Fibroblast of the conjunctiva (primary cell): Measurements from ENCODE around the gene SBSN.
A peak's percentile ranks its signal among the peaks of the same experiment; 100 is the strongest.

Experiments
- DNase-seq: peaks from one replicate; pipeline ENCODE4 v3.0.0-alpha.2; 2010; ENCODE audit warnings: low read depth

SBSN gene

DNA sequence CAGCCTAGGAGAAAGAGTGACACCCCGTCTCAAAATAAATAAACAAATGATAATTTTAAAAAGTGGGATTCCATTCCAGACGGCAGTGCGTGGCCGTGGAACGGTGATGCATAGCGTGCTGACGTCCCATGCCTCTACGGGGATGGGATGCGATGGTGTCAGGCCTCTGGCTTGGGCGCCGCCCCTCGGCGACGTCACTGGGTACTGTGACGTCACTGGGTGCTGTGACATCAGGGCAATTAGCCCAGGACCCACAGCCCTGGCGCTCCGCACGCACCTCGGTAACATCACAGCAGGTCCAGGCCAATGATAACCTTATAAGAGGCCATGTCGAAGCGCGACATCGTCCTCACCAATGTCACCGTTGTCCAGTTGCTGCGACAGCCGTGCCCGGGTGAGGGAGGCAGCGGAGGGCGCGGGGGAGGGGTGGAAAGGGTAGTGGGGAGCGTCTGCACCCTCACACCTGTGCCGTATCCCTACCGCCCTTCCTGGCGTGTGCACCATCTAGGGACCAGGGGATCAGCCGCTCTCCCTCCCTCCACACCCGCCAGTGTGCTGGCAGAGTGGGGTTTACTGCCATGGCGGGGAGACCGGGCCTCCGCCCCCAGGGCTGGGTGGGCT is 5.2 kb upstream of the SBSN start, which contains the start of gene GAPDHS:
Gene GAPDHS (plus strand): TSS at position 256 of the 621 bp plus-strand sequence. CDS start 72 bp downstream, at position 328.
- no peak for DNase-seq

DNA sequence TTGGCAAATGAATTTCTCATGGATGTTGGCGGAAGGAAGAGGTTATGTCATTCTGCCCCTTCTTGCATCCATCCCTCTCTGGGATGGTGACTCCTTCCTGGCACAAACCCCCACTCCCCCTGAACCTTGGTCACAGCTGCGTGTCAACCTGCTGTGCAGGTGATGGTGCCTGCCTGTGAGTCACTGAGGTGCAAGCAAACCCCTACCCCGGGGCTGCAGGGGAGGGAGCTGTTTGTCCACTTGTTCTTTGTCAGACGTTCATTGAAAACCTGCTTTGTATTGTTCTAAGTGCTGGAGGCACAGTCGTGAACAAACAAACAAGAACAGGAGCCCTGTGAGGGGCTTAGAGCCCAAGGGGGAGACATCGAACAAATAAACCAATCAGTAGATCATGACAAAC is 3.2 kb upstream of the SBSN start:
- DNase-seq = no peak

DNA sequence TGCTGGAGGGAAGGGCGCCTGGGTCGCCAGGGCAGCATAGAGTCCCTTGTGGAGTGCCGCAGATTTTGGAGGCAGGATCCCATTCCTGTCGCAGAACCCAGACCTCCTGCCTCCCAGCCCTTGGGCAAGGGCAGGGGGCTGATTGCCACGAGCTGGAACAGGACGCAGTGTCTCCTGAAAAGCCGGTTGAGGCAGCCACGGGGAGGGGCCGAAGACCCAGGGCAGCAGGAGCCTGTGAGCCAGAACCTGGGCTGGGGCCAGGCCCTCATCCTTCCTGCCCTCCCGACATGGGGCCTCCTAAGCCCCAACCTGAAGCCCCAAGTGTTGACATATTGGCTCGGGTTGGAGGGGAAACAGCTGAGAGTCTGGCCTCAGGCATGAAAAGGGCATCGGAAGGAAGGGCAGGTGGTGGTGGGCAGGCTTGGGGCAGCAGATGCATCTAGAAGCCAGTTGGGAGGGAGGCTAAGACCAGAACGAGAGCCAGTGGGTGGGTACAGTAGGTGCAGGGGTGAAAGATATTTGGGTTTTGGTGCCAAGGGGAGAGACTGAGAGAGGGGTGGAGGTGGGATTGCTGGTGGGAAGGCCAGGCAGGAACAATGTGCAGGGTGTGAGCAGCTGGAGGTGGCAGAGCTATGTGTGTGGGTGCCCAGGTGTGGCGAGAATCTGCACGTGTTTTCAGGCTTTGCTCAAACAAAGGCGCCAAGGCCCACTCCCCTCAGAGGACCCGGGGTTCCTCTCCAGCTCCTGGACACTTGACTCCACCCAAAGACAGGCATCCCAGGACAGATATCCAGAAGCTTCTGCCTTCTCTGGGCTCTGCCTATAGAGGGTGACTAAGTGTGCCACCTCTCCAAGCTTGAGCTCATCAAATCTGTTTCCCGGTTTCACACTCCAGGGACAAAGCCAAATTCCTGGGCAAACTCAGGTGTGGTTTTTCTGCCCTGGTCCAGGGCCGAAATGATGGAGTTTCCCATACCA is 1.4 kb upstream of the SBSN start:
- no peak for DNase-seq

DNA sequence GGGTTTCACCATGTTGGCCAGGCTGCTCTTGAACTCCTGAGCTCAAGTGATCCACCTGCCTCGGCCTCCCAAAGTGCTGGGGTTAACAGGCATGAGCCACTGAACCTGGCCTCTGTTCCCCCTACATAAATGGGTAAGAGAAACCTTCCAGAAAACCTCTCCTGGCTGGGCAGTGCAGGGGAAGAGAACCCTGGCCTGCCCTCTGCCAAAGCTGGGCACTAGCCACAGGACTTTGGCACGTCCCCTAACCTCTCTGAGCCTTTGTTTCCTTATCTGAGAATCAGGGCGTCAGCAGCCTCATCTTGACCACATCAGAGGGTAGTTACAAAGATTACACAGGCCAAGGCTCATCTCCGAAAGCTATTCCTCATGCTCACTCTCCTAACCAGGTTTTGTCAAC is 2.2 kb downstream of the SBSN start:
- DNase-seq = no peak

DNA sequence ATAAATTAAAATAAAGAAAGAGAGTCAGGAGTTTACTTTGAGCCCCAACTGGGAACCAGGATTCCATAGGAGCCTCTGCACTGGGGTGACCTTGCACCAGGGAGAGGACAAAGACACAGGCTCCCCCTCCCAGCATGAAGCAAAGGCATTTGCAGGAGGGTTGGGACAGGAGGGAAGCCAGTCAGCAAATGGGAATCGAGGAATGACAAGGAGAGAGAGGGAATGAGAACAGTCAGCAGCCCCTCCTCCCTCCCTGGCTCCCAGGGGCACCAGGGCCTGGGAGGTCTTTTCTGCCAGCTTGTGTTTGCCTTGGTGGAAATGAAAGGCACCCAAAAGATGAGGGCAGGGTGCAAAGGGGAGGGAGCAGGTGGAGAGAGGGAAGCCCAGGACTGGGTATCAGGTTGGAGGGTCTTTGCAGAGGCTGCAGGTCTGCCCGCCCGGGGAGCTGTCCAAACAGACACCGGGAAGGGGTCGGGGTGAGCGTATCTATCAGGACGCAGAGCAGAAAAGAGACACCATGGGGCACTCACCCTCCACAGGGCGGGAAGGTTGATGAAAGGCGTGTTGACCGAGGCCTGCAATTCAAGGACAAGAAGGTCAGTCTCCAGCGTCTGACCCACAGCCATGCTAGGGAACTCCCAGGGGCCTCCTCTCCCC is 3.8 kb downstream of the SBSN start:
- no peak for DNase-seq

DNA sequence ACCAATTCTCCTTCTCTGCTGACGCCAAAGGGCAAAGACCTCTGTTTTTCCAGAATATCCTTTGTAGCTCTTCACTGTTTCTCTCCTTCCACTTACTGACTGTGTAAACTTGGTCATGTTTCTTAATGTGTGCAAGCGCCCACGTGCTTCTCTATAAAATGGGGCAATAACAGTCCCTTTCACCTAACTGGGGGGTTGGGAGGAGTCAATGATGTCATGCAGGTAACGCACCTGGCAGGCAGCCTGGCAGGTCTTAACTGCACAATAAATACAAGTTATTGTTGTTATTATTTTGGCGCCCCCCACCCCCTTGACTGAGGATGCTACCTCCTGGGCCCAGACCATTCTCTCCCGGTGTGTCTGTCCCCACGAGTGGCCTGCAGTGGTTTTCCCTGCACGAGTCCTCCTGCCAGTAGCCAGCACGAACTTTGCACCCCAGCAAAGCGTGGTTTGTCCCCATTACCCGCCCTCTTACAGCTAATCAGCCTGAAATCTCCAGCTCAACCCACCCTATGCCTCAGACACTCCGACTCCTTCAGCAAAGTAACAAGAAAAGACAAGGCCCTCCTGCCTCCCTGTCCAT is 5.3 kb downstream of the SBSN start:
- DNase-seq = no peak

DNA sequence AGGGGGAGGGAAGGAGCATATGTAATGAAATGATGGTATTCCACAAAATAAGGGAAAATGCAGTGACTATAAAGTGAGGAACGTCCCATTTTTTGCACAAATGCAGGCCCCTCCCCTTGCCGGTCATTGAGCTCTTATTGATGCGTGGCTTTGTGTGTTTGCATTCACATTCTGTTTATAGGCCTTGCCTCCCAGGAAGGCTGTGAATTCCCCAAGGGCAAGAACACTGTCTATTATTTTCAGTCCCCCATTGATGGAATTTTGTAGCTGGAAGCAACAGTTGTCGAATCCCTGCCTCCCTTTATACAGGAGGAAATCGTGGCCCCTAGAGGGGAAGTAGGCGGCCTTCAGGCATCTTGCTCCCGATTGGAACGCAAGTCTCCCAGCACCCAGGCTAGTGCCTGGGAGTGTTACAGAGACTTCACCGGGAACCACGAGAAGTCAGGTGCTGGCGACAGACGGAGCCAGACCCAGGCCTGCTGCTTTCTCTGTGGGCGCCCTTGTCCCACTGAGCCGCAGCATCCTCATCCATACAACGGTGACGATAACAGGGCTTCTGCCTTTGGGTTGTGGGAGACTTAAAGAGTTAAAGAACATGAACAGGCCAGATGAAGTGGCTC is 6.9 kb downstream of the SBSN start:
- DNase-seq = no peak

DNA sequence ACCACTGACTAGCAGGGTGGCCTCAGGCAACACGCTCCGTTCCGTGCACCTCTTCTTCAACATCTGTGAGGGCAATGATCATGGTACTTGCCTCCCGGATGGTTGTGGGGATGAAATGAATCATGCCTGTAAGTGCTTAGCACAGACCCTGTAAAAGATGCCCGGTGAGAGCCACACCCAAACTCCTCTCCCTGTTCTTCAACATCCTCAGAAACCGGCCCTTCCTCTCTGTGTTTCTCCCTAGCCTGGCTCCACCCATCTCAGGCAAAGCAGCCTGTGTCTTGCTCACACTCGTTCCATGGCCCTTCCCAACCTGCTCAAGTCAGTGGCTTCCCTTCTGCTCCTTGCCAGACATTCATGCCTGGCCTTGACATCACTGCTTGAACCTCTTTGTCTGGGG is 8.8 kb downstream of the SBSN start:
- DNase-seq = no peak

DNA sequence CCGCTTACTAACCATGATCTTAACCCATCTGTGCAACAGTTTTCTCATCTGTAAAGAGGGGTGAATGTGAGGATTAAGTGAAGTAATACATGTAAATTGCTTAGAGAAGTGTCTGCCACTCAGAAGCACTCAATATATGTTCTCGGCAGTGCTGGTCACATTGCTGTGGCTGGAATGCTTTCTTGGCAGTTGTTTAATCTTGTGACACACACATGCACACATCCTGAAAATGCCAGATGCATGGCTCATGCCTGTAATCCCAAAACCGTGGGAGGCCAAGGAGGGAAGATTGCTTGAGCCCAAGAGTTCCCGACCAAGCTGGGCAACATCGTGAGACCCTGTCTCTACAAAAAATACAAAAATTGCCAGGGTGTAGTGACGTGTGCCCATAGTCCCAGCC is 9.8 kb downstream of the SBSN start:
- DNase-seq = peak; percentile 75

DNA sequence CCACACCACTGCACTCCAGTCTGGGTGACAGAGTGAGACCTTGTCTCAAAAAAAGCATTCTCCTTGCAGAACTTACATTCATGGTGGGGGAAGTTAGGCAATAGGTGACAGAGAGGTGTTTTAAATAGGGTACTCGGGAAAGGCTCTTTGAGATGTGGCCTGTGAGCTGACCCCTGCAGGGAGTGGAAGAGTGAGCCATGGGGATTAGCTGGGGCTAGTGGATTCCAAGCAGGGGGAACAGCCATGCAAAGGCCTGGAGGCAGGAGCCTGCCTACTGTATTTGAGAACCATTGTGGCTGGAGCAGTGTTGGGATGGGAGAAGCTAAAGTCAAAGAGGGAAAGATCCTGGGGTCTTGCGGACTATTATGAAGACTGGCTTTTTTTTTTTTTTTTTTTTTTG is 10.8 kb downstream of the SBSN start:
- DNase-seq = no peak

DNA sequence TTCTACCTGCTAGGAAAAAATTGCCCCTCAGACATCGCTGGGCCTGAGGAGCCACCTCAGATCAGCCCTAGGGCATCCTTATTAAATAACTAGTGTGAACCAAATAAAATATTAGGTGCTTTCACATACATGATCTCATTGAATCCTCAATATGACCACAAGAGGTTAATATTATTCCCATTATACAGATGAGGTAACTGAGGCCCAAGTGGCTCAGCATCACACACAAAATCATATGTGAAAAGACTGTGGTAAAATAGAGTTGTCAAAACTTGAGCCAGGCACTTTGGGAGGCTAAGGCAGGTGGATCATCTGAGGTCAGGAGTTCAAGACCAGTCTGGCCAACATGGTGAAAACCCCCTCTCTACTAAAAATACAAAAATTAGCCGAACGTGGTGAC is 11.8 kb downstream of the SBSN start:
- no peak for DNase-seq

DNA sequence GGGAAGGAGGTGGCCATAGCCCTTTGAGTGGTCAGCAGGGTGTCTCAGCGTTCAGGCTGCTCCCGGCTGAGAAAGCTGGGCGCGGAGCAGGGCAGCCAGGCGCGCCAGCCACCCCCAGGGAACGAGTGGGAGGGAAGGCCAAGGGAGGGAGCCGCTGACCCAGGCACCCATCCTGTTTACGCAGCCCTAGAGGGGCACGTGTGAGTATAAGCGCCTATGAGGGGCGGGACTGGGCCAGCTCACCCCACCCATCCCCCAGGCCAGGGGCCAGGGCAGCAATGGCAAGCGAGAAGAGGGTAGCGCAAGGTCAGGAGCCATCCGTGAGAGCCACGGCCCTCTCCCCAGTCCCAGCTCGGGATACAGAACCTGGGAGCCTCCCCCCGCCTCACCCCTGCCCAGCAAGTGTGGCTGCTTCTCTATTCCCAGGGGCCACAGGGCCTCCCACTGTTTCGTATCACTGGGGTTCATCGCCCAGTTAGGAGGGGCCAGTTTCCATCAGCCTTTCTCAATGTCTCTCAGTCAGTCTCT is 13.8 kb downstream of the SBSN start:
- no peak for DNase-seq

DNA sequence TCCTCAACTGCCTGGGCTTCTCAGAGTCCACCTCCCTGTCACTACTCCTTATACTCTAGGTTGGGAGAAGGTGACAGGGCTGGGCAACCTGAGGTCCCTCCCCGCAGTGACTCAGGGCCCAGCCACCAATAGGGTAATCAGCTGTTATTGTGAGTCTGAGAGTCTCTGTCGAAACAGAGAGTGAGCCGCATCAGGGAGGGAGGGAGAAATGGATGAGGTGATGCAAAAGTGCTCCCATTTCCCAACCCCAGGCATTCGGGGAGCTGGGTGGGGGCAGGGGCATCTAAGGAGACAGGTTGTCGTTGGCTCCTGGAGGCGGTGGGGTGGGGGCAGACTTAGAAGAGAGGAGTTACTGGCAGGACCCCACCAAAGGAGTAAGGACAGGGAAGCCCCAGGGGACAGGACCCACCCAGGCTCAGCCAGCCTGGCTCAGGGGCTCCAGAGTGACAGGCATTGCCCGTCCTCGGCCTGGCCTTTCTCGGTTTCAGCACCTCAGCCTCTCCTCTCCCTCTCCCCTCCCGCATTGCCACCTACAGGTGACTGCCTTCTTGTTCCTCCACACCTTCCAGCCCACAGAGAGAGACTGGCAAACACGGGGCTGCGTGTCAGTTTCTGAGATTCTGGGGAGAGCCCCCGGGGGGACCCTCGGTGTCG is 14.4 kb downstream of the SBSN start, which contains the start of gene DMKN:
Gene DMKN (minus strand): TSS at position 22 of the 654 bp plus-strand sequence. CDS start 174 bp downstream, outside the sequence.
- DNase-seq = no peak

DNA sequence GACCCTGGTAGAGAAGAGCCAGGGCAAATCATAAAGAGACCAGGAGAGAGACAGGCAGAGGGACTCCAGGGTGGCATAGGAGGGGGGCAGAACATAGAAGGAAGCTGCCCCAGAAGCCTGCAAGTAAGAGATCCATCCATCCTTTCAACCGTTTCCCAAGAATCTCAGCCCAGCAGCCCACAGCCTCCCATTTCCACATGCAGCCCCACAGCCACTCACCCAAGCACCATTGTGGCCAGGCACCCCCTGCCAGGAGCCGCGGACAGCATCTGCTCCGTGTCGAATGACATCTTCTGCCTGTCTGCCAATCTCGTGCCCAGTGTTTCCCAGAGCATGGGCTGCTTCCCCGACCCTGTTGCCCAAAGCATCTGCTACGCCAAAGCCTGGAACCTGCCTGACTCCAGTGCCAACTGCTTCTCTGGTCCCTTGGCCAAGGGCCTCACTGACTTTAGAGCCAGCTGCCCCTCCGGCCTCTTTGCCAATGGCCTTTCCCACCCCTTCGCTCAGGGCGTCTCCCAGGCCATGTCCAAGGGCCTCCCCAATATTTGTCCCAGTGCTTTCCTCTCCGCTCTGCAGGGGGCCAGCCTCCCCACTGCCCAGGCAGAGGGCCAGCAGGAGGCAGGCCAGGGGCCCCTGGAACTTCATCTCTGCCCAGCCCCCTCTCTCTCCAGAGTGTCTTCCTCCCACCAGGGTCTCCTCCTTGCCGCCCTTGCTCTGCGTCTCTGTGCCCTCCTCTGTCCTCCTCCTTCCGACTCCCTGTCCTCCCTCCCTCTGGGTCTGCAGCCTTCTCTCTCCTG is 15.1 kb downstream of the SBSN start:
- DNase-seq = no peak

DNA sequence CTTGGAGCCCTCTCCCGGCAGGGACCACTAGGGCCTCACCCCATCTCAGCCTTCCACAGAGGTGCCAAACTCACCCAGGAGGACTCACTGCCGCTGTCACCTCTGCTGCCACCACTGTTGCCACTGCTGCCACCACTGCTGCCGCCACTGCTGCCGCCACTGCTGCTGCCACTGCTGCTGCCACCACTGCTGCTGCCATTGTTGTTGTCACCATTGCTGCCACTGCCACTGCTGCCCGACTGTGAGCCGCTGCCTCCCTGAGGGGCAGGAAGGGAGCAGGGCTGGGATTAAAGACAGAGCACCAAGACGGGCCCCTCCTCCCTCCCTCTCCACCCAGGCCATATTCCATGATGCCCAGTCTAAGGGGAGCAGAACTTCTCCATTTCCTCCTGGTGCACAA is 16.8 kb downstream of the SBSN start:
- no peak for DNase-seq

DNA sequence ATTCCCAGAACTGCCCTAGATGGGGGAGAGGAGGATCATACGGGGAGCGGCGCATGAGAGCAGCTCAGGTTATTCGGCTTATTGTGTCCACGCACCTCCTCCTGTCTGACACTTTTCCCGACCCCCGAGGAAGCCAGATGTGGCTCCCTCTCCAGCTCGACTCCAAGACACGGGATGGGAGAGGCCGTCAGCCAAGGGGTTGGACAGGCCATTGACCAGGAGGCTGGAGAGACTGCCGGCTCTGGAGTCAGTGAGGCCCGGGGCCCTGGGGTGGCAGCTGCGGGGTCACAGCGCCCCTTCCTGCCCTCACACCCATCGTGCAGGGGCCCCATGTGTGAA is 17.5 kb downstream of the SBSN start:
- DNase-seq = no peak

DNA sequence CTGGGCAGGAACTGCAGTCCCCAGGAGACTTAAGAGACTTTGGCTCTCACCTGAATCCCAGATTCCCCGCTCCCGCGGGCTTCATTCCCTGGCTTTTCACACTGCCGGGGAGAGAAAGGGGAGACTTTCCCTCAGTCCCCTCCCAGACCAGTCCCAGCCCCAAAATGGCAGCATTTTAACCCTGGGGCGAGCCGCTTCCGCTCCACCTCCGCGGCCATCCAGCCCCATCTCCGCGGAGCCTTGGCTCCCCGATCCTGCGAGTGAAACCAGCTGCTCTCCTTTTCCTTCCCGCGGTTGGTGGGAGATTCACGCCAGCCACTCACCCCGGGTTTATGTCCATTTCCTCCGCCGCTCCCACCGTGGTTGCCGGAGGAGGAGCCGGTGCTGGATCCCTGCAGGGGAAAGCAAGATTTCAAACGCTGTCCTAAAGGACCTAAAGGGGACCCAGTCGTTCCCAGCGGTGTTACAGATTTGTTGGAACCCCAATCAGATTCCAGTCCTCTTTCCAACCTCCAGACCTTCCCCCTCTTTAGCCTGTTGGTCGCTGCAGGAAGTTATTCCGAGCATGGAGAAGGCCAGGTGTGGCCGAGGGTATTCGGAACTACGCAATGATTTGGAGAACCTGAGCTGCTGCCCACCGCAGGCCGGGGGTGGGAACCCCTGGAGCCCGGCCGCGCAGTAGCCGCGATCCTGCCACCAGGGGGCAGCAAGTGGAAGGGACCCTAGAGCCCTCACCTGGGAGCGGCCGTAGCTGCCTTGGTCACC is 18.1 kb downstream of the SBSN start:
- DNase-seq = no peak

DNA sequence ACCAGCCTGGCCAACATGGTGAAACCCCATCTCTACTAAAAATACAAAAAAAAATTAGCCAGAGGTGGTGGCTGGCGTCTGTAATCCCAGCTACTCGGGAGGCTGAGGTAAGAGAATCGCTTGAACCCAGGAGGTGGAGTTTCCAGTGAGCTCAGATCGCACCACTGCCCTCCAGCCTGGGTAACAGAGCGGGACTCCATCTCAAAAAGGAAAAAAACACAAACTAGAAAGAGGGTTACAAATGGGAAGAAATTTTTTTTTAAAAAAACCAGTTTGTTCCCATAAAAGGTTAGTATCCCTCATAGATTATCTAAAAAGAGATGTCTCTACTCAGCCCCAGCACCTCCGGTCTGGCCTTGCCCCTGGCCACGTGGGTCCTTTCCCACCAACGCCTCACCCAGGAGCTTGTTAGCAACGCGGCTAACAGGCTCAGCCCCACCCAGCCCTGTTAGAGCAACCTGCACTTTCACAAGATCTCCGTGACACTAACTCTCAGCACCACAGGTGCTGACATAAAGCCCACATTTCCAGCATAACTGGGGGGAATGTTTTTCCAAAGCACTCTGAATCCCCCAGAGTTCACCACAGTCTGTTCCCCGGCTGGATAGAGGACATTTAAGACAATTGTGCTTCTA is 19.0 kb downstream of the SBSN start:
- no peak for DNase-seq

DNA sequence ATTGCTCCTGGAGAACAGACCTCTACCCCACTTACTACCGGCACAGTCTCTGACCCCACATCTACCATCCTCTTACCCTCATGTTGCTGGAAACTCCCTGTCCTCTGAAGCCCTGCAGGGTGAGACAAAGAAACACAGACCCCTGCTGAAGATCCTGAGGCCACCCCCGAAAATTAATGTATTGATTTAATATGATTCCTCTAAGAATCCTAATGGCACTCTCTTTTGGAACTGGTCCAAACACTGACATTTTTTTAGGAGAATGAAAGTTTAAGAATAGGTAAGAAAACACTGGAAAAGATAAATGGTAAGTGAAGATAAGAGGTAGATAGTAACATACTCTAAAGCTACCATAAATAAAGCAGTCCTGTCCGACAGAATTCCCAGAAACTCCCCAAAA is 20.0 kb downstream of the SBSN start:
- DNase-seq = no peak
